OCI-LY1 (cell line): ENCODE measurements around the gene TRAF5.

Source experiments
- H2AFZ ChIP-seq: fragments of 200-600 bp; sonication (generic), shearing (Covaris generic); 2 replicates; pipeline ENCODE4 v1.6.0; 2014; ENCODE audit warnings: antibody characterized with exemption, mild to moderate bottlenecking, low read length
- H3F3A ChIP-seq: fragments of 200-600 bp; sonication (generic), shearing (Covaris generic); 2 replicates; pipeline ENCODE4 v1.6.0; 2014; ENCODE audit warnings: mild to moderate bottlenecking, antibody characterized with exemption, low read length, moderate library complexity; ENCODE audit not compliant: insufficient read depth
- H3K27ac ChIP-seq: fragments of 200-600 bp; sonication (generic); 2 replicates; pipeline ENCODE4 v1.5.1; 2014; ENCODE audit warnings: low read length, mixed run types, mild to moderate bottlenecking, low read depth; ENCODE audit not compliant: poor library complexity, severe bottlenecking
- H3K27me3 ChIP-seq: fragments of 200-600 bp; sonication (generic); 2 replicates; pipeline ENCODE4 v1.6.0; 2014; ENCODE audit warnings: antibody characterized with exemption, mild to moderate bottlenecking, low read length, moderate library complexity; ENCODE audit not compliant: insufficient read depth
- H3K36me3 ChIP-seq: fragments of 200-600 bp; sonication (generic); 2 replicates; pipeline ENCODE4 v1.6.1; 2014; ENCODE audit warnings: mild to moderate bottlenecking, antibody characterized with exemption, low read length, moderate library complexity, mixed read lengths; ENCODE audit not compliant: insufficient read depth
- H3K4me1 ChIP-seq: fragments of 200-600 bp; sonication (generic); 2 replicates; pipeline ENCODE4 v1.5.1; 2014; ENCODE audit warnings: mild to moderate bottlenecking, low read length, moderate library complexity; ENCODE audit not compliant: insufficient read depth, severe bottlenecking
- H3K4me2 ChIP-seq: fragments of 200-600 bp; sonication (generic), shearing (Covaris generic); 2 replicates; pipeline ENCODE4 v1.6.1; 2014; ENCODE audit warnings: low read length
- H3K4me3 ChIP-seq: fragments of 200-600 bp; sonication (generic); 2 replicates; pipeline ENCODE4 v1.5.1; 2014; ENCODE audit warnings: low read length, low read depth, mild to moderate bottlenecking, mixed read lengths; ENCODE audit not compliant: poor library complexity, severe bottlenecking
- H3K79me2 ChIP-seq: fragments of 200-600 bp; shearing (Covaris generic); 2 replicates; pipeline ENCODE4 v1.6.1; 2016; ENCODE audit warnings: mixed run types, low read length, mixed read lengths; ENCODE audit not compliant: insufficient read depth
- H3K9ac ChIP-seq: fragments of 200-600 bp; sonication (generic), shearing (Covaris generic); 2 replicates; pipeline ENCODE4 v1.6.1; 2014; ENCODE audit warnings: mild to moderate bottlenecking, low read length, mixed read lengths
- H3K9me2 ChIP-seq: fragments of 200-600 bp; sonication (generic), shearing (Covaris generic); 2 replicates; pipeline ENCODE4 v1.6.1; 2014; ENCODE audit warnings: low read depth, mild to moderate bottlenecking, low read length, mixed read lengths
- H3K9me3 ChIP-seq: fragments of 200-600 bp; shearing (Covaris generic); 2 replicates; pipeline ENCODE4 v1.6.1; 2014; ENCODE audit warnings: low read length, mixed read lengths
- H4K20me1 ChIP-seq: fragments of 200-600 bp; sonication (generic), shearing (Covaris generic); 2 replicates; pipeline ENCODE4 v1.6.0; 2016; ENCODE audit warnings: mild to moderate bottlenecking, low read length; ENCODE audit not compliant: insufficient read depth
- EZH2 ChIP-seq: fragments of 200-600 bp; sonication (generic), shearing (Covaris generic); IDR thresholded peaks from 2 replicates; pipeline ENCODE4 v1.8.0; 2017; ENCODE audit warnings: borderline replicate concordance, mixed run types, mild to moderate bottlenecking, antibody characterized with exemption, low read length, moderate library complexity, mixed read lengths
- TF ChIP-seq, protein P1 (sequence below): fragments of 200-600 bp; sonication (generic), shearing (Covaris generic); IDR thresholded peaks from 2 replicates; pipeline ENCODE4 v1.5.1; 2017; ENCODE audit warnings: mild to moderate bottlenecking, antibody characterized with exemption, low read length, moderate library complexity, mixed read lengths

TRAF5 gene

DNA sequence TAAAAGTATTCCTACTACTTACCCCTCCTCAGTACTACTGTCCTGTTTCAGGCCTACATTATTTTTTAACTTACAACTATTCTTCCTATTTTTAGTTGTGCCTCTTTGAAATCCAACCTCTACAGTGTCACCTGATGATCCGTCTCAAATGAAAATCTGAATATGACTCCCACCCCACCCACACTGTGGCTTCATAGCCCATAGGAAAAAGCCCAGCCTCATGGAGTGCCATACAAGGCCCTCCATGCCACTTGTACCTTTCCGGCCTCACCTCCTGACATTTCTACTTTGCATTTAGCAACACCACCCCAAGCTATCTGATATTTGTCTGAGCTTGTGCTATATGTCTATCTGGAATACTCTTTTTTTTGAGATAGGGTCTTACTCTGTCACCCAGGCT is 49.3 kb downstream of the TRAF5 start:
- Histone ChIP-seq H3K4me1 (no peaks in the 10 kb centered on the region), H4K20me1 (no peaks in the 10 kb centered on the region), H2AFZ (no peak overlapping the region), H3K4me3 (no peak overlapping the region), H3K36me3 (peaks cover 49% of the 10 kb centered on the region; the same call in 1 of the 2 replicates), H3K9me2 (no peaks in the 10 kb centered on the region), H3K27me3 (no peaks in the 10 kb centered on the region), H3K9me3 (no peaks in the 10 kb centered on the region), H3K4me2 (no peak overlapping the region), H3K27ac (no peak overlapping the region), H3K79me2 (no peaks in the 10 kb centered on the region), H3F3A (no peaks in the 10 kb centered on the region), H3K9ac (no peak overlapping the region)
- TF ChIP-seq EZH2: no peak
- TF ChIP-seq, protein P1, sequence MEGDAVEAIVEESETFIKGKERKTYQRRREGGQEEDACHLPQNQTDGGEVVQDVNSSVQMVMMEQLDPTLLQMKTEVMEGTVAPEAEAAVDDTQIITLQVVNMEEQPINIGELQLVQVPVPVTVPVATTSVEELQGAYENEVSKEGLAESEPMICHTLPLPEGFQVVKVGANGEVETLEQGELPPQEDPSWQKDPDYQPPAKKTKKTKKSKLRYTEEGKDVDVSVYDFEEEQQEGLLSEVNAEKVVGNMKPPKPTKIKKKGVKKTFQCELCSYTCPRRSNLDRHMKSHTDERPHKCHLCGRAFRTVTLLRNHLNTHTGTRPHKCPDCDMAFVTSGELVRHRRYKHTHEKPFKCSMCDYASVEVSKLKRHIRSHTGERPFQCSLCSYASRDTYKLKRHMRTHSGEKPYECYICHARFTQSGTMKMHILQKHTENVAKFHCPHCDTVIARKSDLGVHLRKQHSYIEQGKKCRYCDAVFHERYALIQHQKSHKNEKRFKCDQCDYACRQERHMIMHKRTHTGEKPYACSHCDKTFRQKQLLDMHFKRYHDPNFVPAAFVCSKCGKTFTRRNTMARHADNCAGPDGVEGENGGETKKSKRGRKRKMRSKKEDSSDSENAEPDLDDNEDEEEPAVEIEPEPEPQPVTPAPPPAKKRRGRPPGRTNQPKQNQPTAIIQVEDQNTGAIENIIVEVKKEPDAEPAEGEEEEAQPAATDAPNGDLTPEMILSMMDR: no peak

DNA sequence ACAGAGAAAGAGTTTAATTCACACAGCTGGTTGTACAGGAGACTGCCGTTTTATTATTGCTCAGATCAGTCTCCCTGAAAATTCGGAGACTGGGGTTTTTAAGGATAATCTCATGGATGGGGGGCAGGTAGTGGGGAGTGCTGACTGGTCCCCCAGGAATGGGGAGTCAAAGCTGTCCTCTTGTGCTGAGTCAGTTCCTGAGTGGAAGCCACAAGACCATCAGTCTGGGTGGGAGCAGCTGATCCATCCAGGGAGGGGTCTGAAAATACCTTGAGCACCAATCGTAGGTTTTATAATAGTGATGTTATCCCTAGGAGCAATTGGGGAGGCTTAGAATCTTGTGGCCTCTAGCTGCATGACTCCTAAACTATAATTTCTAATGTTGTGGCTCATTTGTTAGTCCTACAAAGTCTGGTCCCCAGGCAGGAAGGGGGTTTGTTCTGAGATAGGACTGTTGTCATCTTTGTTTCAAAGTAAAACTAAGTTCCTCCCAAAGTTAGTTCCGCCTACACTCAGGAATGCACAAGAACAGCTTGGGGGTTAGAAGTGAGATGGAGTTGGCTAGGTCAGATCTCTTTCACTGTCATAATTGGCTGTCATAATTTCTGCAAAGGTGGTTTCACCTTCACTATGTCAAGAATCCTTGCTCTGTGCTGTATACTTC is 50.3 kb downstream of the TRAF5 start:
- no peak overlapping the region for H3K27ac ChIP-seq
- peaks cover 40% of the 10 kb centered on the region; the same call in 1 of the 2 replicates for H3K36me3 ChIP-seq
- no peak overlapping the region for H2AFZ ChIP-seq
- no peak overlapping the region for H3K4me2 ChIP-seq
- no peak for TF ChIP-seq EZH2
- TF ChIP-seq, protein P1: no peak
- H4K20me1 ChIP-seq: no peaks in the 10 kb centered on the region
- no peaks in the 10 kb centered on the region for H3K9me2 ChIP-seq
- H3K9ac ChIP-seq: no peak overlapping the region
- no peaks in the 10 kb centered on the region for H3K79me2 ChIP-seq
- no peaks in the 10 kb centered on the region for H3K9me3 ChIP-seq
- H3K4me3 ChIP-seq: no peak overlapping the region
- no peaks in the 10 kb centered on the region for H3K27me3 ChIP-seq
- no peaks in the 10 kb centered on the region for H3F3A ChIP-seq
- peaks cover 4% of the 10 kb centered on the region for H3K4me1 ChIP-seq

DNA sequence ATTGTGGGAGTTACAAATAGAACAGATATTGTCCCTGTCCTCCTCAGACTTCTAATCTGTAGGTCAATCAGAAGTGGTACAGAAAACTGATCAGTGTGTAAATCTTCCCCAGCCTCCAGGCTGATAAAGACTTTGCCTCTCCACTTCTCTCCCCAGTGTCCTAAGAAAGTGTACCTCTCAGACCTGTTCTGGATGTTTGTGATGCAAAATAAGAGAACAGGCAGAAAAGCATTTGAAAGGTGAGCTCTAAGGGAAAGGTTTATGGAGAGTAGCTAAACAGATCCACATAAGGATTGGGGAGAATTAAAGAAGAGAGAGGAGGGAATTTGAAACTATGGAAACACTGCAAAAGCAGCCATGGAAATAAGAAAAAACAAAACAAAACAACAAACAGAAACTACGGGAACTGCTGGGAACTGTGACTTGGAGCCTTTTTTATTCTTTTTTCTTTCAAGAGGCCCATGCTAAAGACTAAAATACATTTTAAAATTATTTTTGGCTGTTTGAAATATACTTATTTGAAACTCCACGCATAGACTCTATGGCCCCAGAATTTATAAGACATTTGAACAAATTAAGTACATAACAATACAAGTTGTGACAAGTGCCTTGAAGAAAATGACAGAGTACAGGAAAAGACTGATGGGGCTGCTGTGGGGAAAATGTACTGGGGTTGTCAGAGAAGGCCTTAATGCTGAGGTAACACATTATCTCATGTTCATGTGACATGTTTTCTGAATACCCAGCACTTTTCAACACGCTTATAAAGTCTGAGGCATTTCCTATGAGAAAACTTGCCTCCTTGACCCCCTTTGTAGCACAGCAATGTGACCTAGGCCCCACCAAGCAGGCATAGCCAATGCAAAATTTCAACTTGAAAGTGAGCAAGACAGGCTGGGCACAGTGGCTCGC is 51.2 kb downstream of the TRAF5 start:
- Histone ChIP-seq H3K36me3 (peaks cover 34% of the 10 kb centered on the region; the same call in 1 of the 2 replicates), H3K9ac (no peak overlapping the region), H3K4me2 (no peak overlapping the region), H3K4me3 (no peak overlapping the region), H2AFZ (no peak overlapping the region), H3F3A (no peaks in the 10 kb centered on the region), H3K9me2 (no peaks in the 10 kb centered on the region), H3K4me1 (peaks cover 8% of the 10 kb centered on the region), H3K27me3 (no peaks in the 10 kb centered on the region), H3K79me2 (no peaks in the 10 kb centered on the region), H4K20me1 (no peaks in the 10 kb centered on the region), H3K27ac (no peak overlapping the region), H3K9me3 (no peaks in the 10 kb centered on the region)
- TF ChIP-seq EZH2: no peak
- TF ChIP-seq, protein P1: no peak
